Esophagus (tissue), 2 donors: ENCODE measurements around the gene FUT8. TPM values are rescaled to one million over a fixed set of nuclear protein-coding genes. Genes with fewer than 3 reads are reported as not detected.

Experiments
- H3K27ac ChIP-seq, 2 donors: one replicate each; pipeline ENCODE4 v1.5.1; 2013; ENCODE audit warnings: low read depth in 2 of 2, mild to moderate bottlenecking in 2 of 2, inconsistent platforms in 1 of 2, low read length in 1 of 2, moderate library complexity in 1 of 2
- H3K27me3 ChIP-seq, 2 donors: one replicate each; pipeline ENCODE4 v1.6.1; 2013; ENCODE audit warnings: low read length in 2 of 2, control low read depth in 1 of 2, mild to moderate bottlenecking in 1 of 2; ENCODE audit not compliant: insufficient read depth in 2 of 2, control insufficient read depth in 1 of 2
- H3K36me3 ChIP-seq, 2 donors: one replicate each; pipeline ENCODE4 v1.6.1; 2013; ENCODE audit warnings: low read length in 1 of 2; ENCODE audit not compliant: control insufficient read depth in 2 of 2, insufficient read depth in 2 of 2
- H3K4me1 ChIP-seq, 2 donors: one replicate each; pipeline ENCODE4 v1.6.1; 2013; ENCODE audit warnings: low read length in 1 of 2; ENCODE audit not compliant: control insufficient read depth in 2 of 2, insufficient read depth in 2 of 2
- H3K4me3 ChIP-seq, 2 donors: one replicate each; pipeline ENCODE4 v1.5.1; 2013; ENCODE audit warnings: low read length in 2 of 2, mild to moderate bottlenecking in 2 of 2, low read depth in 1 of 2, moderate library complexity in 1 of 2
- H3K9me3 ChIP-seq, 2 donors: one replicate each; pipeline ENCODE4 v1.6.1; 2013; ENCODE audit warnings: mild to moderate bottlenecking in 2 of 2, low read depth in 1 of 2, low read length in 1 of 2, moderate library complexity in 1 of 2; ENCODE audit not compliant: control insufficient read depth in 2 of 2, insufficient read depth in 1 of 2
- WGBS, 2 donors: extraction: QIAGEN DNeasy Blood & Tissue Kit; methylation state at CpG; one replicate each; pipeline ENCODE4 v1.1.7; 2013; 5-methylcytosine and 5-hydroxymethylcytosine counted together
- polyA plus RNA-seq, 2 donors: library from polyadenylated mRNA; stranded (reverse); fragments of 200-250 nt; gene quantifications; one replicate each; pipeline ENCODE4 v1.2.3, GENCODE V29; 2013
- donor health status: healthy with polysubstance abuse.
- donor health status: Bipolar disorder and iron deficiency.

FUT8 gene
- polyA plus RNA-seq, 2 donors: 2.5 to 3.4 TPM

- Histone ChIP-seq H3K9me3 (no peaks in the 10 kb centered on the region), H3K36me3 (no peaks in the 10 kb centered on the region), H3K4me1 (no peaks in the 10 kb centered on the region), H3K27me3 (no peaks in the 10 kb centered on the region), H3K27ac (no peak overlapping the region), H3K4me3 (no peak overlapping the region)
- 79 to 85% methylated on average over 2 of the region's 2 CpGs for WGBS, 2 donors
These were observed 336.3 kb downstream of the FUT8 start for GRCh38 chr14:65748796-65749195.

GRCh38 chr14:65749287-65749686 is 336.8 kb downstream of the FUT8 start:
- H3K36me3 ChIP-seq: no peaks in the 10 kb centered on the region
- H3K27ac ChIP-seq: no peak overlapping the region
- H3K9me3 ChIP-seq: no peaks in the 10 kb centered on the region
- WGBS, 2 donors: 83 to 84% methylated on average over 3 of the region's 3 CpGs
- H3K27me3 ChIP-seq: no peaks in the 10 kb centered on the region
- no peak overlapping the region for H3K4me3 ChIP-seq
- no peaks in the 10 kb centered on the region for H3K4me1 ChIP-seq

GRCh38 chr14:65750906-65751305 is 338.4 kb downstream of the FUT8 start:
- Histone ChIP-seq H3K27ac (no peak overlapping the region), H3K4me3 (no peak overlapping the region), H3K4me1 (no peaks in the 10 kb centered on the region), H3K9me3 (no peaks in the 10 kb centered on the region), H3K36me3 (no peaks in the 10 kb centered on the region), H3K27me3 (no peaks in the 10 kb centered on the region)
- WGBS, 2 donors: 40 to 46% methylated on average over 1 of the region's 1 CpG

DNA sequence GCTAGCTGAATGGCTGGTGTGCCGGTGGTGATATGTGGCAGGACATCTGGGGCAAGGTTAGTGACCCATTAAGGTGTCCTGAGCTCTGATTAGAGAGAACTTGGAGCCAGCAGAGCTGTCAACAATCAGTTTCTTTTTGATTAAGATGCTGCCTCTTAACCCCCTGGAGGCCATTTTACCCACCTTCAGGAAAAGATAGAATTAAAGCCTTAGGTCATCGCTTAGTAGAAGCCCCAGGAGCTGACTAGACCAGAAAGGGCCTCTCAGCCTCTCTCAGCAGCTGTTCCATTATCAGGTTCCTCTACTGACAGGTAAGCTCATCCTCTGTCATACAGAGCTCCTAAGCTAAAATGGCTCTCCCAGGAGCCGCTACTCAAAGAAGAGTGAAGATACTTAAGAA is 339.0 kb downstream of the FUT8 start:
- Histone ChIP-seq H3K4me1 (no peaks in the 10 kb centered on the region), H3K36me3 (no peaks in the 10 kb centered on the region), H3K27me3 (no peaks in the 10 kb centered on the region), H3K27ac (no peak overlapping the region), H3K9me3 (no peaks in the 10 kb centered on the region), H3K4me3 (no peak overlapping the region)
- 64 to 69% methylated on average over 3 of the region's 3 CpGs for WGBS, 2 donors

- H3K4me1 ChIP-seq: no peaks in the 10 kb centered on the region
- H3K9me3 ChIP-seq: no peaks in the 10 kb centered on the region
- WGBS, 2 donors: 86 to 93% methylated on average over 5 of the region's 5 CpGs
These were observed 340.5 kb downstream of the FUT8 start for GRCh38 chr14:65753061-65753460.

GRCh38 chr14:65755331-65755730 is 342.8 kb downstream of the FUT8 start:
- Histone ChIP-seq H3K27ac (no peak overlapping the region), H3K9me3 (no peaks in the 10 kb centered on the region), H3K4me1 (no peaks in the 10 kb centered on the region), H3K36me3 (no peaks in the 10 kb centered on the region), H3K27me3 (no peaks in the 10 kb centered on the region), H3K4me3 (no peak overlapping the region)
- WGBS, 2 donors: 93 to 94% methylated on average over 6 of the region's 6 CpGs

More at GRCh38 chr14:65753061-65753460, 340.5 kb downstream of the FUT8 start:
- H3K27me3 ChIP-seq: no peaks in the 10 kb centered on the region
- no peaks in the 10 kb centered on the region for H3K36me3 ChIP-seq
- no peak overlapping the region for H3K4me3 ChIP-seq
- H3K27ac ChIP-seq: no peak overlapping the region

- H3K27me3 ChIP-seq: no peaks in the 10 kb centered on the region
- H3K4me3 ChIP-seq: no peak overlapping the region
- WGBS, 2 donors: 77% methylated on average over 3 of the region's 3 CpGs
- no peaks in the 10 kb centered on the region for H3K9me3 ChIP-seq
- H3K36me3 ChIP-seq: no peaks in the 10 kb centered on the region
- H3K4me1 ChIP-seq: no peaks in the 10 kb centered on the region
- no peak overlapping the region for H3K27ac ChIP-seq
These were observed 344.4 kb downstream of the FUT8 start for GRCh38 chr14:65756880-65757279.

DNA sequence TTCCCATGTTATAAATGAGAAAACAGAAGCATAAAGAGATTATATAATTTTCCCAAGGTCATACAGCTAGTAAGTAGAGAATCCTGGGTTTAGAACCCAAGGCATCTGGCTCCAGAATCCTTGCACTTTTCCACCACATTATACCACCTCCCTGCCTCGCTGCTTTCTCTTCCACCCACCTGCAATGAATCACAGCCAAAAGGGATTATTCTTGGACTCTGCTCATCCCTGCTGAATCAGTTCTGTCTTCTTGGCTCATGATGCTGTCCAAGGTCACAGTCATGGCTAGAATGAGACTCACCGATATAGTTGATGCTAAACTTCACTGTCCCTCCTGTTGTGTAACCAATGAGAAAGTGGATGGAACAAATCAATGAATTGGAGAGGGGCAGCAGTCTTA is 356.6 kb downstream of the FUT8 start:
- no peaks in the 10 kb centered on the region for H3K27me3 ChIP-seq
- no peaks in the 10 kb centered on the region for H3K9me3 ChIP-seq
- 60 to 70% methylated on average over 2 of the region's 2 CpGs for WGBS, 2 donors
- H3K4me3 ChIP-seq: no peak overlapping the region
- no peaks in the 10 kb centered on the region for H3K36me3 ChIP-seq
- H3K4me1 ChIP-seq: no peaks in the 10 kb centered on the region
- H3K27ac ChIP-seq: no peak overlapping the region

- H3K4me1 ChIP-seq: no peaks in the 10 kb centered on the region
- no peak overlapping the region for H3K27ac ChIP-seq
- no peaks in the 10 kb centered on the region for H3K9me3 ChIP-seq
- no peaks in the 10 kb centered on the region for H3K36me3 ChIP-seq
- WGBS, 2 donors: 63 to 73% methylated on average over 5 of the region's 5 CpGs
- H3K4me3 ChIP-seq: no peak overlapping the region
- no peaks in the 10 kb centered on the region for H3K27me3 ChIP-seq
These were observed 358.2 kb downstream of the FUT8 start for GRCh38 chr14:65770681-65771080.

DNA sequence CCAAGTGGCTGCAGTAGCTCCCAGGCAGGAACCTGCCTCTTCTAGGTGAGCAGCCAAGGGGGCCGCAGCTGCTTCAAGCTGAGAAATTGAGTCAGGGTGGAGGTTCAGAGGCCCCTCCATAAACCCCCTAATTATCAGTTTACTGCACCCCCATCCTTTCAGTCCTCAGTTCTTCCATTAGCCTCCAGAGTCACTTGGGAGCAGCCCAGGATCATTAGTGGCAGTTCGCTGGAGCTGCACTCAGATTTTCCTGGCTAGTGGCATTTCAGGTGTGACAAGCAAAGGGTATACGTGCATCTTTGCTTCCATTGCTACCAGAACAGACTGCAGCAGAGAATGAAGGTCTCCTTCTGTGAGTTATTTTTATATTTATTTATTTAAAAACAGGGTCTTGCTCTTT is 358.7 kb downstream of the FUT8 start:
- WGBS, 2 donors: 93% methylated on average over 3 of the region's 3 CpGs
- Histone ChIP-seq H3K27ac (no peak overlapping the region), H3K27me3 (no peaks in the 10 kb centered on the region), H3K4me3 (no peak overlapping the region), H3K4me1 (no peaks in the 10 kb centered on the region), H3K36me3 (no peaks in the 10 kb centered on the region), H3K9me3 (no peaks in the 10 kb centered on the region)
